ENCODE results near the gene NRF1. TPM values are rescaled to one million over a fixed set of nuclear protein-coding genes. Genes with fewer than 3 reads are reported as not detected.

Gene NRF1
- total and polyA plus RNA-seq, 10 of the 15 experiments (the other 5 are each of a cell fraction or from before 2014, with no cell fraction given) = 3.5 to 23.1 (median 13.5) TPM

DNA sequence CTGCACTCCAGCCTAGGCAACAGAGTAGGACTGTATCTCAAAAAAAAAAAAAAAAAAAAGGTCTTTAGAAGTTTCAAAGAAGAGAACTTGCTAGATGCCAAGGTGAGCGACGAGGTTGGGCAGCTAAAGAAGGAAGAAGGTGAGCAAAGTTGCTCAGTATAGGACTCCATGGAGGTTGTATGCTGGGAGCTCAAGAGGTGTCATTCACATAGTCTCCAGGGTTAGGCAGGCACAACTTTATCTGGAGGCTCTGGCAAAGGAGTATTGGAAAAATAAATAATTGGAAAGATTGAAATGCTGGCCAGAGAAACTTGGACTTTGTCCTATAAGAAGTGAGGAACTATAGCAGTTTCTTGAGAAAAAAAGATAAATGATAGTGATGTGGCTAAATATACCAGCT lies 74.5 kb downstream of the NRF1 start:
- Histone ChIP-seq H3K36me3 (ENCODE audit: control insufficient read depth in 2 of 2, insufficient read depth in 2 of 2, low read length in 1 of 2) (peaks cover 0 to 5% of the 10 kb centered on the region in 2 experiments; a peak in 1 of 4 replicates), H3K9ac (ENCODE audit: control insufficient read depth, insufficient read depth, low read length) (no peak overlapping the region), H3K27me3 (replicated peaks in 1 of 2; ENCODE audit: control insufficient read depth in 2 of 2, insufficient read depth in 2 of 2, low read length in 1 of 2) (no peaks in the 10 kb centered on the region), H3K9me3 (replicated peaks; ENCODE audit: control insufficient read depth, insufficient read depth, low read length) (no peaks in the 10 kb centered on the region), H3K4me1 (ENCODE audit: control insufficient read depth, insufficient read depth, low read length) (no peaks in the 10 kb centered on the region), H3K4me2 (ENCODE audit: control insufficient read depth, insufficient read depth) (no peak overlapping the region), H2AFZ (ENCODE audit: control insufficient read depth, low read depth, low read length) (no peak overlapping the region), H3K27ac (ENCODE audit: control insufficient read depth, insufficient read depth) (no peak overlapping the region), H3K79me2 (ENCODE audit: control insufficient read depth, insufficient read depth, low read length) (no peaks in the 10 kb centered on the region), H4K20me1 (ENCODE audit: control insufficient read depth, insufficient read depth) (no peaks in the 10 kb centered on the region), H3K4me3 (no peak overlapping the region)
- FAIRE-seq (no peak), ATAC-seq (no peak), DNase-seq (ENCODE audit: low read depth, low spot score) (no peak)
- 96% methylated on average over 2 of the region's 2 CpGs for WGBS (ENCODE audit: insufficient coverage, insufficient replicate concordance, low lambda C conversion rate, missing lambda C conversion rate)
- in situ Hi-C loops (cut with MboI) = no loop called here
- RAD21 ChIA-PET (ENCODE audit: unreplicated experiment) = no interaction called here
- POLR2A ChIA-PET = interaction anchor here (0.6 kb wide), 1 partner anchor 240 kb away, joined by 4 read pairs; no protein-coding TSS in a partner anchor
- CTCF ChIA-PET = no interaction called here
- TF ChIP-seq, protein P1, sequence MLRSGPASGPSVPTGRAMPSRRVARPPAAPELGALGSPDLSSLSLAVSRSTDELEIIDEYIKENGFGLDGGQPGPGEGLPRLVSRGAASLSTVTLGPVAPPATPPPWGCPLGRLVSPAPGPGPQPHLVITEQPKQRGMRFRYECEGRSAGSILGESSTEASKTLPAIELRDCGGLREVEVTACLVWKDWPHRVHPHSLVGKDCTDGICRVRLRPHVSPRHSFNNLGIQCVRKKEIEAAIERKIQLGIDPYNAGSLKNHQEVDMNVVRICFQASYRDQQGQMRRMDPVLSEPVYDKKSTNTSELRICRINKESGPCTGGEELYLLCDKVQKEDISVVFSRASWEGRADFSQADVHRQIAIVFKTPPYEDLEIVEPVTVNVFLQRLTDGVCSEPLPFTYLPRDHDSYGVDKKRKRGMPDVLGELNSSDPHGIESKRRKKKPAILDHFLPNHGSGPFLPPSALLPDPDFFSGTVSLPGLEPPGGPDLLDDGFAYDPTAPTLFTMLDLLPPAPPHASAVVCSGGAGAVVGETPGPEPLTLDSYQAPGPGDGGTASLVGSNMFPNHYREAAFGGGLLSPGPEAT (IDR thresholded peaks at IDR 0.05; ENCODE audit: low read depth) = no peak
- TF ChIP-seq NR2F1 (conservative IDR thresholded peaks at IDR 0.05) (no peak), CHD1 (IDR thresholded peaks at IDR 0.05; ENCODE audit: low read depth, low read length) (no peak), PML (IDR thresholded peaks at IDR 0.05; ENCODE audit: low read length) (no peak), CBX5 (IDR thresholded peaks at IDR 0.05; ENCODE audit: low read depth) (no peak), NFYB (IDR thresholded peaks at IDR 0.05; ENCODE audit: insufficient read depth, low read depth, low read length) (no peak), RFX5 (IDR thresholded peaks at IDR 0.05; ENCODE audit: low read depth, low read length) (no peak), TAF1 (IDR thresholded peaks at IDR 0.05; ENCODE audit: borderline replicate concordance, low read depth, low read length) (no peak), ZNF274 (IDR thresholded peaks at IDR 0.05; ENCODE audit: insufficient read depth, insufficient read length) (no peak), MYC (IDR thresholded peaks at IDR 0.05; ENCODE audit: insufficient read depth, insufficient read length, insufficient replicate concordance, low read length, severe bottlenecking) (no peak), EP300 (IDR thresholded peaks at IDR 0.05; ENCODE audit: borderline replicate concordance in 1 of 2, control insufficient read depth in 1 of 2, low read depth in 2 of 2, low read length in 2 of 2) (no peak), FOXM1 (IDR thresholded peaks at IDR 0.05; ENCODE audit: low read depth, low read length) (no peak), POU2F2 (IDR thresholded peaks at IDR 0.05; ENCODE audit: borderline replicate concordance, low read depth, low read length) (no peak), RELA (IDR thresholded peaks at IDR 0.05; ENCODE audit: borderline replicate concordance, partially characterized antibody) (no peak), ZNF384 (IDR thresholded peaks at IDR 0.05; ENCODE audit: borderline replicate concordance, low read depth, low read length) (no peak), BCL11A (IDR thresholded peaks at IDR 0.05; ENCODE audit: low read depth, low read length) (no peak)
- TF ChIP-seq, protein P2, sequence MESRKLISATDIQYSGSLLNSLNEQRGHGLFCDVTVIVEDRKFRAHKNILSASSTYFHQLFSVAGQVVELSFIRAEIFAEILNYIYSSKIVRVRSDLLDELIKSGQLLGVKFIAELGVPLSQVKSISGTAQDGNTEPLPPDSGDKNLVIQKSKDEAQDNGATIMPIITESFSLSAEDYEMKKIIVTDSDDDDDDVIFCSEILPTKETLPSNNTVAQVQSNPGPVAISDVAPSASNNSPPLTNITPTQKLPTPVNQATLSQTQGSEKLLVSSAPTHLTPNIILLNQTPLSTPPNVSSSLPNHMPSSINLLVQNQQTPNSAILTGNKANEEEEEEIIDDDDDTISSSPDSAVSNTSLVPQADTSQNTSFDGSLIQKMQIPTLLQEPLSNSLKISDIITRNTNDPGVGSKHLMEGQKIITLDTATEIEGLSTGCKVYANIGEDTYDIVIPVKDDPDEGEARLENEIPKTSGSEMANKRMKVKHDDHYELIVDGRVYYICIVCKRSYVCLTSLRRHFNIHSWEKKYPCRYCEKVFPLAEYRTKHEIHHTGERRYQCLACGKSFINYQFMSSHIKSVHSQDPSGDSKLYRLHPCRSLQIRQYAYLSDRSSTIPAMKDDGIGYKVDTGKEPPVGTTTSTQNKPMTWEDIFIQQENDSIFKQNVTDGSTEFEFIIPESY (IDR thresholded peaks at IDR 0.05) = no peak
- TF ChIP-seq, protein P3, sequence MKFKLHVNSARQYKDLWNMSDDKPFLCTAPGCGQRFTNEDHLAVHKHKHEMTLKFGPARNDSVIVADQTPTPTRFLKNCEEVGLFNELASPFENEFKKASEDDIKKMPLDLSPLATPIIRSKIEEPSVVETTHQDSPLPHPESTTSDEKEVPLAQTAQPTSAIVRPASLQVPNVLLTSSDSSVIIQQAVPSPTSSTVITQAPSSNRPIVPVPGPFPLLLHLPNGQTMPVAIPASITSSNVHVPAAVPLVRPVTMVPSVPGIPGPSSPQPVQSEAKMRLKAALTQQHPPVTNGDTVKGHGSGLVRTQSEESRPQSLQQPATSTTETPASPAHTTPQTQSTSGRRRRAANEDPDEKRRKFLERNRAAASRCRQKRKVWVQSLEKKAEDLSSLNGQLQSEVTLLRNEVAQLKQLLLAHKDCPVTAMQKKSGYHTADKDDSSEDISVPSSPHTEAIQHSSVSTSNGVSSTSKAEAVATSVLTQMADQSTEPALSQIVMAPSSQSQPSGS (IDR thresholded peaks at IDR 0.05; ENCODE audit: low read length) = no peak
- BruUV-seq (replicated peaks) = no TSS peak
- SMC1A ChIA-PET (ENCODE audit: uncharacterized antibody, unreplicated experiment) = interaction anchor here (0.9 kb wide), 1 partner anchor 299 kb away, joined by 3 read pairs; no protein-coding TSS in a partner anchor
- intact Hi-C loops (cut with micrococcal nuclease; ENCODE audit: unreplicated experiment) = no loop called here
